HG03558 (cell line): Measurements from ENCODE around the gene GPATCH4.
"Not testable (repeated sequence)": the region's sequence is repeated elsewhere in the genome, so short reads cannot be mapped to it uniquely, and the experiment has no call there.

Experiments used
- ATAC-seq: cut with Tn5 transposase; IDR thresholded peaks from one replicate; pipeline ENCODE4 v1.9.1; 2021; ENCODE audit warnings: moderate number of reproducible peaks; ENCODE audit not compliant: unreplicated experiment; ENCODE audit errors: extremely low read depth

Gene GPATCH4

GRCh38 chr1:156582388-156583017 lies 18.8 kb downstream of the GPATCH4 start:
- no peak for ATAC-seq

DNA sequence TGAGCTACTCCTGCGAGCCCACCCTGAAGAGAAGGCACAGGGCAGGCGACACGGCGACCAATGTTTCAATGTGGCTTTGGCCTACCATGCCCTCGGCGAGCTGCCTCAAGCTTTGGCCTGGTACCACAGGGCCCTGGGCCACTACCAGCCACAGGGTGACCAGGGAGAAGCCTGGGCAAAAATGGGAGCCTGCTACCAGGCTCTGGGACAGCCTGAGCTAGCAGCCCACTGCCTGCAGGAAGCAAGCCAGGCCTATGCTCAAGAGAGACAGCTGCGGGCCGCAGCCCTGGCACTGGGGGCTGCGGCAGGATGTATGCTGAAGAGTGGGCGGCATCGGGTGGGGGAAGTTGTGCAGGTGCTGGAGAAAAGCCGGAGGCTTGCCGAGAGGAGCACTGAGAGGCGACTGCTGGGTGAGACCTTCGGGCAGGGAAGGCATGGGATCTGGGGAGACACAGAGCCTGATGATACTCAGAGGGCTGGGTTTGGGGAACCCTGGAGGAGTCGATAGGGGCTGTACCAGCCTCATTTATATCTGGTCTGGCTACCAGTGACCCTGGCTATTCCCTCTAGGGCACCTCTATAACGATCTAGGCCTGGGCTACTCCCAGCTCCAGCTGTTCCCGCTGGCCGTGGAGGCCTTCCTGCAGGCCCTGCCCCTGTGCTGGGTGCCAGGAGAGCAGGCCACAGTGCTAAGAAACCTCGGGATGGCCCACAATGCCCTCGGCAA lies 19.5 kb downstream of the GPATCH4 start:
- ATAC-seq = no peak

GRCh38 chr1:156579472-156579871 lies 21.8 kb downstream of the GPATCH4 start, which contains the start of gene TTC24:
Gene TTC24 (plus strand): TSS chr1:156579723. CDS start chr1:156581365, 1,642 bp downstream.
- ATAC-seq = no peak

GRCh38 chr1:156578055-156578454 lies 23.2 kb downstream of the GPATCH4 start:
- no peak for ATAC-seq

GRCh38 chr1:156577550-156577949 lies 23.7 kb downstream of the GPATCH4 start:
- no peak for ATAC-seq

- ATAC-seq = no peak
Observed at GRCh38 chr1:156574039-156574633, 27.1 kb downstream of the GPATCH4 start.

- ATAC-seq = no peak
Observed at GRCh38 chr1:156572663-156573018, 28.6 kb downstream of the GPATCH4 start.

DNA sequence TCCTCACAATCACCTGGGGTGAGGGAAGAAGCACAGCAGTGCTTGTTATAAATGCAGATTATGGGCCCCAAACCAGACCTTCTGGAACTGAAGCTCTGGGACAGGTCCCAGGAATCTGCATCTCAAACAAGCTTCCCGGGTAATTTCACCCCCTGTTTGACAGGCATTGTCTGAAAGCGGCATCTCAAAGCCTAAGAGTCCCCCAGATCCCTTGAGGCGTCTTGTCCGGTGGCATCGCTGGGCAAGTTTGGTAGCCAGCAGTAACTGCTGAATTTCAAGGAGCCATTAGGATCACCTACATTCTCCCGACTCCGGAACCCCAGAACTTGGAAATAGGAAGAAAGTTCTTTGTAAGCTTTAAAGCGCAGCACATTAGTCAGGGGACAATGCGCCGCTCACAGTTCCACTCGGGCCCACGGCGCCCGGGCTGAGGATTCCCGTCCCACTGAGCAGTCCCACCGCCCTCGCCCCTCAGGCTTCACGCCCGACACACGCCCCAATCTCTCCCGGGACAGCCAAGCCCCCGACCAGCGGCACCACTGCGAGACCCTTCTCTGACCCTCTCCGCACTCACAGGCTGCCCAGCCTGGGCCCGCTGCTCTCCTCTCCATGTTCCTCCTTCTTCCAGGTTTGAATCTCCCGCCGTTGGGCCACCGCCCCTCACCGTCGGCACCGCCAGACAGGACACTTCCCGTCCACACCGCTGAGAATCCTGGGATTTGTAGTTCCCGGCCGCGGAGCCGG lies 29.2 kb downstream of the GPATCH4 start, which contains the start of gene IQGAP3:
TSS of gene IQGAP3 (minus strand) at position 647 of the 744 bp plus-strand sequence. CDS start at position 611, 36 bp downstream.
- ATAC-seq = no peak

- no peak for ATAC-seq
Observed at GRCh38 chr1:156571261-156571852, 29.9 kb downstream of the GPATCH4 start.

- no peak for ATAC-seq
Observed at GRCh38 chr1:156566436-156566835, 34.8 kb downstream of the GPATCH4 start.

GRCh38 chr1:156565519-156565918 lies 35.8 kb downstream of the GPATCH4 start:
- no peak for ATAC-seq

- ATAC-seq = no peak
Observed at GRCh38 chr1:156560585-156561163, 40.6 kb downstream of the GPATCH4 start.

- ATAC-seq = no peak
Observed at GRCh38 chr1:156559797-156560385, 41.4 kb downstream of the GPATCH4 start.

DNA sequence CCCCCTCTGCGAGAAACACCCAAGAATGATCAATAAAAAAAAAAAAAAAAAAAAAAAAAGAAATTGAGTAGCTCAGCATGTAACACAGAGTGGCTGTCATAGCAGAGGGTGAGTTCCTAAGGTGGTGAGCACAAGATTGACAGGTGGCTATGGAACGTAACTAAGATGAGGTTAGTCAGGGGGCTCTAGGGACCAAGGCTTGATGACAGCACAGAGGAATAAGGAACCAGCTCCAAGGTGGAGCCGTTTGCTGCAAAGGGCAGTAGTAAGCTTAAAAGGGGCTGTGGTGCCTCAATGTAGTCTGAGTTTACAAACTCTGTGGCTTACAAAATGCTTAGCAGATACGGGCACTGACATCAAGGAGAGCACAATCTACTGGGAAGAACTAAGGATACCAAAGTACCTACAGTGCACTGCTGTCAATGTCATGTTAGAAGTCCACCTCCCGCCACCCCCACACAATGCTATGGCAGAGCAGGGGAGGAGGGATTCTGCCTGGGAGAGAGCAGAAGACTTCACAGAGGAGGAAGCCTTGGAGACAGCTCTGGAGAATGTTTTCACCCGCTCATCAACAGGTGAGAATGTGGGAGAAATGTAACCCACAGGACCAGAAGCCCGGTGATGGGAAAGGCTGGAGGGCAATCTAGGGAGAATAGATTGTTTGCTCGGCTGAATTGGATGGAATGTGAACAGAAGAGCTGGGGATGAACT lies 42.0 kb downstream of the GPATCH4 start:
- no peak for ATAC-seq

DNA sequence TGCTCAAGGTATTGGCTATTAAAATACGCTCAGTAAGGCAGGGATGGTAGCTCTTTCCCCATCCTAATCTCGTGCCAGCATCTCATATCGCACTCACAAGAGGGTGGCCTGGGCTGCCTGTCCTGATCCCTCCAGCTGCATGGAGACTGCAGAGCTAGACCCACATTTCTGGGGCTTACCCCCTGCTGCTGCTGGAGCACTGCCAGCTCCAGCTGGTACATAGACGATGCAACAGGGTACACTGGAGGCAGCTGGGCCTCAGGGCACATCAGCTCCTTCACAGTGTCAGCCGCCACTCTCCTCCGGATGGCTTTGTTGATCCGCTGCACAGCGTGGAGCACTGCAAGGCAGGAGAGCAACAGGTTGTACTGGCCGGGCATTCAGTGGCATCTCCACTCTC lies 44.9 kb downstream of the GPATCH4 start:
- ATAC-seq = no peak

- ATAC-seq = no peak
Observed at GRCh38 chr1:156555715-156556114, 45.6 kb downstream of the GPATCH4 start.

DNA sequence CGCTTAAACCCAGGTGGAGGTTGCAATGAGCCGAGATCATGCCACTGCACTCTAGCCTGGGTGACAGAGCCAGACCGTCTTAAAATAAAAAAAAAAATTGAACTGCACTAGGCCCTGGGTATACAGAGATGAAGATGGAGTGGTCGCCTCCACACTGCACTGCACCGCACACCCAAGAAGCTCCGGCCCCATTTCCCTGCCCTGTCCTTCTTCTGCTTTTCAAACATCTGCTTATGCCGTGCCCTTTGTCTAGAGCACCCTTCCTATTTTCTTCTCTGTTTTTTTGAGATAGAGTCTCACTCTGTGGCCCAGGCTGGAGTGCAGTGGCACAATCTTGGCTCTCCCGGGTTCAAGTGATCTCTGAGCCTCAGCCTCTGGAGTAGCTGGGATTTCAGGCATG lies 46.3 kb downstream of the GPATCH4 start:
- ATAC-seq = no peak

- ATAC-seq = no peak
Observed at GRCh38 chr1:156553860-156554485, 47.3 kb downstream of the GPATCH4 start.

DNA sequence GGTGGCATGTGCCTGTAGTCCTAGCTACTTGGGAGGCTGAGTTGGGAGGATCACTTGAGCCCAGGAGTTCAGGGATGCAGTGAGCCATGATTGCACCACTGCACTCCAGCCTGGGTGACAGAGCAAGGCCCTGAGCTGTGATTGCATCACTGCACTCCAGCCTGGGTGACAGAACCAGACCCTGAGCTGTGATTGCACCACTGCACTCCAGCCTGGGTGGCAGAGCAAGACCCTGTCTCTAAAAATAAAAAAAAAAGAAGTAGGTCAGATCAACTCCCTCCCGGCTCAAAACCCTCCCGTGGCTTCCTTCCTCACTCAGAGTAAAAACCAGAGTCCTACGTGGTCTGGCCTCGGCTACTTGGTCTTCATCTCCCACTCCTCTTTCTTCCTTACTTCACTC lies 48.3 kb downstream of the GPATCH4 start:
- not testable (repeated sequence) for ATAC-seq
